HG02798 (cell line): Measurements from ENCODE around the gene CDH13.

Source experiments
- ATAC-seq: cut with Tn5 transposase; IDR thresholded peaks from one replicate; pipeline ENCODE4 v1.9.1; 2021; ENCODE audit warnings: mild to moderate bottlenecking; ENCODE audit not compliant: unreplicated experiment, poor library complexity

Gene CDH13

GRCh38 chr16:83737729-83738354, 1111.1 kb downstream of the CDH13 start:
- no peak for ATAC-seq

GRCh38 chr16:83738923-83739503, 1112.2 kb downstream of the CDH13 start:
- no peak for ATAC-seq

GRCh38 chr16:83742124-83742899, 1115.5 kb downstream of the CDH13 start:
- no peak for ATAC-seq

GRCh38 chr16:83743241-83743640, 1116.5 kb downstream of the CDH13 start:
- ATAC-seq: no peak

GRCh38 chr16:83743720-83744119, 1117.0 kb downstream of the CDH13 start:
- ATAC-seq: no peak

GRCh38 chr16:83744441-83744981, 1117.7 kb downstream of the CDH13 start:
- no peak for ATAC-seq

GRCh38 chr16:83746611-83747010, 1119.8 kb downstream of the CDH13 start:
- ATAC-seq: no peak

GRCh38 chr16:83747936-83748335, 1121.2 kb downstream of the CDH13 start:
- ATAC-seq: no peak

GRCh38 chr16:83755391-83755790, 1128.6 kb downstream of the CDH13 start:
- ATAC-seq: no peak

GRCh38 chr16:83762141-83762991, 1135.6 kb downstream of the CDH13 start:
- no peak for ATAC-seq

GRCh38 chr16:83762992-83763358, 1136.2 kb downstream of the CDH13 start:
- no peak for ATAC-seq

- ATAC-seq: no peak
Measured at GRCh38 chr16:83768986-83769385, 1142.2 kb downstream of the CDH13 start.

- no peak for ATAC-seq
Measured at GRCh38 chr16:83769397-83770008, 1142.7 kb downstream of the CDH13 start.

- no peak for ATAC-seq
Measured at GRCh38 chr16:83771306-83771942, 1144.7 kb downstream of the CDH13 start.

GRCh38 chr16:83772806-83773205, 1146.0 kb downstream of the CDH13 start:
- no peak for ATAC-seq

GRCh38 chr16:83774066-83774465, 1147.3 kb downstream of the CDH13 start:
- no peak for ATAC-seq

- ATAC-seq: no peak
Measured at GRCh38 chr16:83776944-83777343, 1150.2 kb downstream of the CDH13 start.

- no peak for ATAC-seq
Measured at GRCh38 chr16:83779886-83780285, 1153.1 kb downstream of the CDH13 start.

- no peak for ATAC-seq
Measured at GRCh38 chr16:83785455-83785854, 1158.7 kb downstream of the CDH13 start.
